ENCODE results near the gene GNAO1. TPM values are rescaled to one million over a fixed set of nuclear protein-coding genes. Genes with fewer than 3 reads are reported as not detected.

The GNAO1 gene
- total RNA-seq, 1 donor = not detected

- Histone ChIP-seq H3K27me3 (ENCODE audit: insufficient read depth, low read length) (no peaks in the 10 kb centered on the region), H3K27ac (ENCODE audit: low read depth, low read length) (no peak overlapping the region), H3K4me1 (ENCODE audit: insufficient read depth, low read length) (no peaks in the 10 kb centered on the region), H3K4me2 (ENCODE audit: insufficient read depth, low read length) (no peak overlapping the region), H3K79me2 (ENCODE audit: insufficient read depth, low read length) (no peaks in the 10 kb centered on the region), H2AFZ (ENCODE audit: low read length) (no peak overlapping the region), H3K9me3 (ENCODE audit: low read depth, low read length) (no peaks in the 10 kb centered on the region), H3K4me3 (ENCODE audit: insufficient read depth, low read length) (no peak overlapping the region), H3K36me3 (ENCODE audit: insufficient read depth, low read length) (no peaks in the 10 kb centered on the region), H4K20me1 (ENCODE audit: insufficient read depth, low read length) (no peaks in the 10 kb centered on the region)
- TF ChIP-seq CTCF (IDR thresholded peaks at IDR 0.05; ENCODE audit: extremely low read depth, low read depth, low read length) = no peak
- DNase-seq (ENCODE audit: insufficient read length, low spot score, missing footprints) = no peak
Observed at GRCh38 chr16:56161658-56162057, 29.6 kb upstream of the GNAO1 start.

- Histone ChIP-seq H2AFZ (ENCODE audit: low read length) (no peak overlapping the region), H3K27me3 (ENCODE audit: insufficient read depth, low read length) (no peaks in the 10 kb centered on the region), H3K4me3 (ENCODE audit: insufficient read depth, low read length) (no peak overlapping the region), H3K27ac (ENCODE audit: low read depth, low read length) (no peak overlapping the region), H3K9me3 (ENCODE audit: low read depth, low read length) (no peaks in the 10 kb centered on the region), H3K4me2 (ENCODE audit: insufficient read depth, low read length) (no peak overlapping the region), H3K36me3 (ENCODE audit: insufficient read depth, low read length) (no peaks in the 10 kb centered on the region), H3K79me2 (ENCODE audit: insufficient read depth, low read length) (no peaks in the 10 kb centered on the region), H3K4me1 (ENCODE audit: insufficient read depth, low read length) (no peaks in the 10 kb centered on the region), H4K20me1 (ENCODE audit: insufficient read depth, low read length) (no peaks in the 10 kb centered on the region)
- no peak for TF ChIP-seq CTCF (IDR thresholded peaks at IDR 0.05; ENCODE audit: extremely low read depth, low read depth, low read length)
- DNase-seq (ENCODE audit: insufficient read length, low spot score, missing footprints) = no peak
Observed at GRCh38 chr16:56163089-56163488, 28.2 kb upstream of the GNAO1 start.

GRCh38 chr16:56163938-56164337 is 27.4 kb upstream of the GNAO1 start:
- Histone ChIP-seq H3K4me3 (ENCODE audit: insufficient read depth, low read length) (no peak overlapping the region), H3K4me1 (ENCODE audit: insufficient read depth, low read length) (no peaks in the 10 kb centered on the region), H3K79me2 (ENCODE audit: insufficient read depth, low read length) (no peaks in the 10 kb centered on the region), H3K36me3 (ENCODE audit: insufficient read depth, low read length) (no peaks in the 10 kb centered on the region), H3K27me3 (ENCODE audit: insufficient read depth, low read length) (no peaks in the 10 kb centered on the region), H3K9me3 (ENCODE audit: low read depth, low read length) (no peaks in the 10 kb centered on the region), H3K4me2 (ENCODE audit: insufficient read depth, low read length) (no peak overlapping the region), H3K27ac (ENCODE audit: low read depth, low read length) (no peak overlapping the region), H4K20me1 (ENCODE audit: insufficient read depth, low read length) (no peaks in the 10 kb centered on the region), H2AFZ (ENCODE audit: low read length) (no peak overlapping the region)
- TF ChIP-seq CTCF (IDR thresholded peaks at IDR 0.05; ENCODE audit: extremely low read depth, low read depth, low read length) = no peak
- DNase-seq (ENCODE audit: insufficient read length, low spot score, missing footprints) = no peak

GRCh38 chr16:56164636-56165035 is 26.7 kb upstream of the GNAO1 start:
- Histone ChIP-seq H2AFZ (ENCODE audit: low read length) (no peak overlapping the region), H4K20me1 (ENCODE audit: insufficient read depth, low read length) (no peaks in the 10 kb centered on the region), H3K36me3 (ENCODE audit: insufficient read depth, low read length) (no peaks in the 10 kb centered on the region), H3K79me2 (ENCODE audit: insufficient read depth, low read length) (no peaks in the 10 kb centered on the region), H3K4me3 (ENCODE audit: insufficient read depth, low read length) (no peak overlapping the region), H3K9me3 (ENCODE audit: low read depth, low read length) (no peaks in the 10 kb centered on the region), H3K27me3 (ENCODE audit: insufficient read depth, low read length) (no peaks in the 10 kb centered on the region), H3K4me1 (ENCODE audit: insufficient read depth, low read length) (no peaks in the 10 kb centered on the region), H3K27ac (ENCODE audit: low read depth, low read length) (no peak overlapping the region), H3K4me2 (ENCODE audit: insufficient read depth, low read length) (no peak overlapping the region)
- no peak for TF ChIP-seq CTCF (IDR thresholded peaks at IDR 0.05; ENCODE audit: extremely low read depth, low read depth, low read length)
- no peak for DNase-seq (ENCODE audit: insufficient read length, low spot score, missing footprints)

Data from osteoblast (primary cell).